HFFc6 (cell line): Measurements from ENCODE around the gene UBE2Z. TPM values are rescaled to one million over a fixed set of nuclear protein-coding genes. Genes with fewer than 3 reads are reported as not detected.
A peak's percentile ranks its signal among the peaks of the same experiment; 100 is the strongest.
"Not testable (repeated sequence)": the region's sequence is repeated elsewhere in the genome, so short reads cannot be mapped to it uniquely, and the experiment has no call there.

Experiments used
- DNase-seq: peaks from one replicate; pipeline ENCODE4 v3.0.0-alpha.2; 2018
- H3K27ac Mint-ChIP-seq: 2 replicates; pipeline ENCODE4 v1.8.0; 2020; ENCODE audit warnings: mild to moderate bottlenecking, mixed read lengths
- H3K27me3 Mint-ChIP-seq: 2 replicates; pipeline ENCODE4 v1.8.0; 2021; ENCODE audit warnings: mild to moderate bottlenecking, moderate library complexity, mixed read lengths; ENCODE audit not compliant: insufficient read depth
- H3K36me3 Mint-ChIP-seq: 2 replicates; pipeline ENCODE4 v1.8.0; 2021; ENCODE audit warnings: low read depth, mixed read lengths
- H3K4me1 Mint-ChIP-seq: 2 replicates; pipeline ENCODE4 v1.8.0; 2020; ENCODE audit warnings: low read depth, mixed read lengths
- H3K4me3 Mint-ChIP-seq: 2 replicates; pipeline ENCODE4 v1.8.0; 2020; ENCODE audit warnings: mild to moderate bottlenecking, moderate library complexity, mixed read lengths
- H3K9me3 Mint-ChIP-seq: 2 replicates; pipeline ENCODE4 v1.8.0; 2020; ENCODE audit warnings: mild to moderate bottlenecking, mixed read lengths
- CTCF ChIP-seq: fragments of 200-600 bp; sonication (generic); IDR thresholded peaks from 2 replicates; pipeline ENCODE4 v1.5.0; 2021; ENCODE audit warnings: antibody characterized with exemption, mild to moderate bottlenecking
- total RNA-seq, 6 experiments: library from RNA; stranded (reverse); fragmentation: NEBNext Ultra II Directional; extraction: Animal tissue kit (Norgen Biotek cat#: 25700); gene quantifications; 2 replicates in 1 of 6; 3 replicates in 5 of 6; pipeline ENCODE4 v1.2.3, GENCODE V29; 2021

The UBE2Z gene
- total RNA-seq, 6 experiments from 2014 or later = 117 to 135 (median 125) TPM

DNA sequence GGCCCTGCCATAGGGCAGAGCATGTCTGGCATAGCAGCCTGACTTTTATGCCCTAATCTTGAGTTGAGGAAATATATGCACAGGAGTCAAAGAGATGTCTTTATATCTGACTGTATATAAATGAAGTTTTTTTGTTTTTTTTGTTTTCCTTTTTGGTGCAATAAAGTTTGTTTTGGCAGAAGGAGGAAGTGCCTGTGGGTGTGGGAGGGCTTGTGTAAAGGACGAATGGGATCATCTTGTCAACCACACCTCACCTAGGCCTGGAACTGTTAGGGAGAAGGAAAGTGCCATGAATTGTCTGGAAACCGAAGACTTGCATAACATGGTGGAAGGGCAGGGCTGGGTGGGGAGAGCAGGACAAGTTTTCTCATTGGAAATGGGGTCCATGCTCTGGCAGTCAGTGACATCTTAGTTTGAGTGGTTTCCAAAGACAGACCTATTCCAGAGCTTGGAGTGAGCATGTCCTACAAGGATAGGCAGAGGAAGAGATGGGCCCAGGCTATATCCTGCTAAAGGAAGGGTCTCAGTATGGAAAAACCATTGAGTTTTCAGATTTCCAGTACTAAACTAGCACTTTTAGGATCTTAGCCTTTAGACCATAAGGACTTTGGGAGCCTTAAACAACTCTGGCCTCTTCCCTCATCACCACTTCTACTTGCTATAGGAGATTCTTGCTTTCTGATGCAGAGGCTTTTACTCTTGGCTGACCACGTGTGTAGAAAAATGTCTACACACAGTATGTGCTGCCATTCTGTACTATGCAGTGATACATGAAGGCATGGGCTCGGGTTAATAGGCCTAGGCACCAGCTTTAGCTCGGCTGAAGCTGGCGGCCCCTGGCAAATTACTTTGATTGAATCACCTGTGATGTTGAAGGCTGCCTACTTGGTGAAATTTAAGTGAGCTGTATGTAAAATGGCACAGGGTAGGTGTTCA lies 20.9 kb downstream of the UBE2Z start:
- H3K27ac Mint-ChIP-seq = peak overlapping the region; percentile 21

DNA sequence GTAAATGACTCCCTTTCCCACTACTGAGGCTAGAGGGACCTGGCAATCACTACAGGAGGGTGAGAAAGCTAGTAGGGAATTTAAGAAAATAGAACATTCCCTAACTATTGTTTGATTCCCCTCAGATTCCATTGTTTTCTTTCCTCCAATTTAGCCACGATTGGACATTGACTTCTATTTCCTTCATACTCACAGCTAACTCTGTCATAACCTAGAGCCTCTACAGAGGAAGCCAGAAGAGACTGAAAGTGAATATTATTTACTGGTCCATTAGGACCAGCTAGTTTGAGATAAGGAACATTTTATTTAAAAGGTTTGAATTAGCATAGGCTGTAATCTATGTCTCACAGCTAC lies 21.6 kb downstream of the UBE2Z start:
- H3K27me3 Mint-ChIP-seq = no peaks in the 10 kb centered on the region; the same call in none of the 2 replicates
- no peaks in the 10 kb centered on the region for H3K9me3 Mint-ChIP-seq
- no peaks in the 10 kb centered on the region; the same call in 1 of the 2 replicates for H3K4me1 Mint-ChIP-seq
- peaks cover 59% of the 10 kb centered on the region for H3K36me3 Mint-ChIP-seq
- no peak for TF ChIP-seq CTCF
- peak overlapping the region; percentile 21 for H3K27ac Mint-ChIP-seq
- DNase-seq = no peak
- no peak overlapping the region for H3K4me3 Mint-ChIP-seq

More for the DNA sequence above, 20.9 kb downstream of the UBE2Z start:
- TF ChIP-seq CTCF = no peak
- DNase-seq = no peak
- Mint-ChIP-seq H3K36me3 (peaks cover 55% of the 10 kb centered on the region), H3K9me3 (no peaks in the 10 kb centered on the region), H3K4me3 (no peak overlapping the region), H3K4me1 (no peaks in the 10 kb centered on the region; the same call in 1 of the 2 replicates), H3K27me3 (no peaks in the 10 kb centered on the region; the same call in none of the 2 replicates)

GRCh38 chr17:48930435-48930873 lies 22.2 kb downstream of the UBE2Z start:
- H3K27ac Mint-ChIP-seq = peak overlapping the region; percentile 51; the same call in 1 of the 2 replicates
- H3K36me3 Mint-ChIP-seq = peaks cover 59% of the 10 kb centered on the region
- no peaks in the 10 kb centered on the region for H3K9me3 Mint-ChIP-seq

DNA sequence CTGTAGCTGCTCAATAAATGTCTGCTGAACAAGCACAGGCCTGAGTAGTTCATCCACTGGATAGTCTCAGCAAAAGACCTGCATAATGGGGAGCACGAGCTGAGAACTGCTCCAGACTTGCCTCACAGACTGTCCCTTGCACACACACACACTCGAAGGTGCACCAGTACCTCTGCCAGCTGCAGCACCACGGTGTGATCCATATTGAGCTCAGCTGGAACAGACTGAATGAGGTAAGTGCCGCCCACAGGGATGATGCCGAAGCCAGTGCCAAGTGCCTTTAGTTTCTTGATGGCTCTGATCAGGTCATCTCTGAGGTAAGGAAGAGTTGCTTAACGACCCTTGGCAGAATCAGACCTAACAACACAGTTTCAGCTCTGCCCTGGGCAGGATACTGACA lies 24.8 kb downstream of the UBE2Z start:
- Mint-ChIP-seq H3K27me3 (no peaks in the 10 kb centered on the region; the same call in none of the 2 replicates), H3K4me3 (no peak overlapping the region), H3K27ac (no peak overlapping the region), H3K4me1 (no peaks in the 10 kb centered on the region; the same call in 1 of the 2 replicates), H3K9me3 (no peaks in the 10 kb centered on the region), H3K36me3 (peaks cover 52% of the 10 kb centered on the region)
- TF ChIP-seq CTCF = no peak
- DNase-seq = no peak

More at GRCh38 chr17:48930435-48930873, 22.2 kb downstream of the UBE2Z start:
- Mint-ChIP-seq H3K27me3 (no peaks in the 10 kb centered on the region; the same call in none of the 2 replicates), H3K4me3 (no peak overlapping the region), H3K4me1 (no peaks in the 10 kb centered on the region; the same call in 1 of the 2 replicates)
- TF ChIP-seq CTCF = no peak
- DNase-seq = no peak

DNA sequence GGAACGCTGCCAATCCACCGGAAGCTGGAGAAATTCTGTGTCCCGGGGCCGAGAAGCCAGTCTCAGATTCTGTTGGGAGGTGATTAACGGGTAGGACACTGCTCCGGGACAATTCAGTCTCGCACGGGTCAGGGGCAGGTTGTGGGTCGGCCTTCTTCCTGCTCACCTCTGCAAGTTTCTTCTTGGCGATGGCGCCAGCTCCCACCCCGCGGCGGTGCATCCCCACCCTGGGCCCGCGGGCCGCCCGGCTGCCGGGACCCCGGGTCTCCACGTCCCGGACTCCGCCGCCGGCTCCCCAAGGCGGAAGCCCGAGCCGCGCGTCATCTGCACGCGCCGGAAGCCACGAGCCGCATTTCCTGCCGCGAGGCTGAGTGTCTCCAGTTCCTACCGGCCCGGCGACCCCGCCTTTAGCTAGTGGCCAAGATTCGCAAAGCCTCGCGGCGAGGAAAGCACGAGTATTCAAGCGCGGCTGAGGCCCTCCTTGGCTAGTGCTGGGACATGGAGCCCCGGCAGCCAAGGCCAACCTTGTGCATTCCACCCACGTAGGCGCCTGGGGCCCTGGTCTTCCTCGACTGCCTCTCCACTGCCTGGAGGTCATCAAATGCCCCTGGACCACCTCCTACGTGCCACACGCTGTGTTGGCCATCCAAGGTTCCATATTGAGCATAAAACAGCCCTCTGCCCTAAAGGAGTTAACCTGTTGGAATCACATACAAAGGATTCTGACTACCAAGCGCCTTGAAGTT lies 36.5 kb downstream of the UBE2Z start, which contains the start of gene SNF8:
Gene SNF8, minus strand, starts transcription at position 328 of the 746 bp plus-strand sequence. Its CDS starts 108 bp downstream, at position 220.
- peaks cover 17% of the 10 kb centered on the region for H3K4me1 Mint-ChIP-seq

DNA sequence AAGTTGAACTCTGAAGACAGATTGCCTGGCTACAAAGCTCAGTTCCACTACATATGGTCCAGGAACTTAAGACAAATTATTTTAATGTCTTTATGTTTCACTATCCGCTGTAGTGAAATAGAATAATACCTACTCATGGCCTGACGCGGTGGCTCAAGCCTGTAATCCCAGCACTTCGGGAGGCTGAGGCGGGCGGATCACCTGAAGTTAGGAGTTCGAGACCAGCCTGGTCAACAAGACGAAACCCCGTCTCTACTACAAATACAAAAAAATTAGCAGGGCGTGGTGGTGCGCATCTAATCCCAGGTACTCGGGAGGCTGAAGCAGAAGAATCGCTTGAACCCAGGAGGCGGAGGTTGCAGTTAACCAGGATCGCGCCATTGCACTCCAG lies 37.0 kb downstream of the UBE2Z start:
- Mint-ChIP-seq H3K4me3 (peak overlapping the region; percentile 95), H3K36me3 (peaks cover 14% of the 10 kb centered on the region; the same call in 1 of the 2 replicates), H3K27ac (peak overlapping the region; percentile 94), H3K4me1 (peaks cover 17% of the 10 kb centered on the region)
- not testable (repeated sequence) for DNase-seq, H3K27me3 Mint-ChIP-seq, H3K9me3 Mint-ChIP-seq

More for the DNA sequence above, 36.5 kb downstream of the UBE2Z start, which contains the start of gene SNF8:
- no peak for TF ChIP-seq CTCF
- H3K27me3 Mint-ChIP-seq = peaks cover 4% of the 10 kb centered on the region
- peak within 1 kb of the TSS; percentile 95 for H3K4me3 Mint-ChIP-seq
- H3K36me3 Mint-ChIP-seq = peaks cover 14% of the 10 kb centered on the region; the same call in 1 of the 2 replicates
- H3K9me3 Mint-ChIP-seq = peaks cover 4% of the 10 kb centered on the region; the same call in 1 of the 2 replicates
- DNase-seq = peak; percentile 90
- H3K27ac Mint-ChIP-seq = peak within 1 kb of the TSS; percentile 94
